ENCODE measurements around the gene CFAP61. TPM values are rescaled to one million over a fixed set of nuclear protein-coding genes. Genes with fewer than 3 reads are reported as not detected.
"Not testable (repeated sequence)": the region's sequence is repeated elsewhere in the genome, so short reads cannot be mapped to it uniquely, and the experiment has no call there.

The CFAP61 gene
- under 1 TPM in 1 of 4 donors, not detected in 3; 0.38 TPM for total RNA-seq

GRCh38 chr20:20052074-20052970, at the start of gene CFAP61, which contains the start of gene CRNKL1:
CFAP61 (plus strand) TSS chr20:20052532; CDS start chr20:20056654, 4,122 bp downstream.
CRNKL1 (minus strand) TSS chr20:20052466; CDS start chr20:20052342, 124 bp downstream.
- Histone ChIP-seq H3K4me1 (peaks cover 0 to 19% (median 7%) of the 10 kb centered on the region in 3 donors), H3K27me3 (no peaks in the 10 kb centered on the region), H3K4me3 (peak within 1 kb of the TSS; percentile 88 to 94 (median 90)), H3K27ac (peak within 1 kb of the TSS; percentile 89 to 92 (median 92)), H3K9me3 (no peaks in the 10 kb centered on the region), H3K36me3 (peaks cover 4 to 31% (median 16%) of the 10 kb centered on the region in 3 donors)
- peak in 1 of 4 donors; percentile 36 for TF ChIP-seq POLR2A (IDR thresholded peaks at IDR 0.05)
- peak in 2 of 6 experiments; percentile 20 to 25 for TF ChIP-seq CTCF (IDR thresholded peaks at IDR 0.05)
- 1% methylated on average over 25 to 28 of the region's 67 CpGs for WGBS, 2 donors
- peak; percentile 79 for DNase-seq
- intact Hi-C loops (cut with DNase I) = no loop called here

- Histone ChIP-seq H3K36me3 (peaks cover 11 to 54% (median 24%) of the 10 kb centered on the region in 3 donors), H3K9me3 (no peaks in the 10 kb centered on the region), H3K27ac (peak overlapping the region; percentile 40 to 82 (median 72)), H3K4me3 (peak overlapping the region in 2 of 4 donors; percentile 13 to 33), H3K4me1 (peaks cover 0 to 62% (median 16%) of the 10 kb centered on the region in 3 donors), H3K27me3 (no peaks in the 10 kb centered on the region)
- 24 to 44% methylated on average over 23 of the region's 23 CpGs for WGBS, 2 donors
- DNase-seq = no peak
- intact Hi-C loops (cut with DNase I) = no loop called here
- TF ChIP-seq POLR2A (IDR thresholded peaks at IDR 0.05) (no peak), CTCF (IDR thresholded peaks at IDR 0.05) (no peak)
These were observed 49.0 kb upstream of the CFAP61 start for GRCh38 chr20:20003031-20003954.

GRCh38 chr20:20003955-20004322, 48.4 kb upstream of the CFAP61 start:
- H3K27me3 ChIP-seq; intact Hi-C loops (cut with DNase I); H3K9me3 ChIP-seq; DNase-seq: not testable (repeated sequence)
- 61 to 72% methylated on average over 6 of the region's 6 CpGs for WGBS, 2 donors
- H3K4me3 ChIP-seq = peak overlapping the region in 2 of 4 donors; percentile 13 to 33
- peaks cover 4 to 47% (median 18%) of the 10 kb centered on the region in 3 donors for H3K36me3 ChIP-seq
- peaks cover 0 to 56% (median 16%) of the 10 kb centered on the region in 3 donors for H3K4me1 ChIP-seq
- H3K27ac ChIP-seq = peak overlapping the region; percentile 40 to 82 (median 72)

GRCh38 chr20:20005342-20005741, 47.0 kb upstream of the CFAP61 start:
- peaks cover 0 to 51% (median 24%) of the 10 kb centered on the region in 3 donors for H3K4me1 ChIP-seq
- H3K9me3 ChIP-seq = no peaks in the 10 kb centered on the region
- intact Hi-C loops (cut with DNase I) = no loop called here
- TF ChIP-seq CTCF (IDR thresholded peaks at IDR 0.05) (no peak), POLR2A (IDR thresholded peaks at IDR 0.05) (no peak)
- WGBS, 2 donors = 61 to 75% methylated on average over 7 of the region's 7 CpGs
- no peaks in the 10 kb centered on the region for H3K27me3 ChIP-seq
- no peak overlapping the region for H3K27ac ChIP-seq
- H3K36me3 ChIP-seq = peaks cover under 1 to 33% (median 15%) of the 10 kb centered on the region in 3 donors
- DNase-seq = no peak
- no peak overlapping the region for H3K4me3 ChIP-seq

GRCh38 chr20:20009784-20010253, 42.5 kb upstream of the CFAP61 start:
- intact Hi-C loops (cut with DNase I) = no loop called here
- DNase-seq = no peak
- TF ChIP-seq POLR2A (IDR thresholded peaks at IDR 0.05) = no peak
- TF ChIP-seq CTCF (IDR thresholded peaks at IDR 0.05) = no peak
- Histone ChIP-seq H3K36me3 (no peaks in the 10 kb centered on the region), H3K4me3 (no peak overlapping the region), H3K27ac (peak overlapping the region in 2 of 4 donors; percentile 72 to 80), H3K9me3 (no peaks in the 10 kb centered on the region), H3K27me3 (no peaks in the 10 kb centered on the region), H3K4me1 (peaks cover 0 to 42% (median 23%) of the 10 kb centered on the region in 3 donors)
- WGBS, 2 donors = 69 to 82% methylated on average over 14 of the region's 14 CpGs
